Sigmoid colon (tissue), 7 donors: ENCODE results near the gene CACNA1C. TPM values are rescaled to one million over a fixed set of nuclear protein-coding genes. Genes with fewer than 3 reads are reported as not detected.

Experiments used
- DNase-seq: peaks from one replicate; pipeline ENCODE4 v3.0.0-alpha.2; 2019
- H3K27ac ChIP-seq, 4 donors: fragments of 200-600 bp; sonication (generic); one replicate each; pipeline ENCODE4 v1.5.1; 2016 to 2019; ENCODE audit warnings: mild to moderate bottlenecking in 1 of 4
- H3K27me3 ChIP-seq, 3 donors: fragments of 200-600 bp; sonication (generic); one replicate each; pipeline ENCODE4 v1.5.1; 2019; ENCODE audit warnings: mild to moderate bottlenecking in 1 of 3
- H3K36me3 ChIP-seq, 4 donors: fragments of 200-600 bp; sonication (generic); one replicate each; pipeline ENCODE4 v1.5.1; 2016 to 2019
- H3K4me1 ChIP-seq, 4 donors: fragments of 200-600 bp; sonication (generic); one replicate each; pipeline ENCODE4 v1.5.1; 2017 to 2019
- H3K4me3 ChIP-seq, 4 donors: fragments of 200-600 bp; sonication (generic); one replicate each; pipeline ENCODE4 v1.5.1; 2017 to 2019; ENCODE audit warnings: mild to moderate bottlenecking in 2 of 4, moderate library complexity in 1 of 4
- H3K9me3 ChIP-seq, 4 donors: fragments of 200-600 bp in 3 of 4; sonication (generic) in 3 of 4; one replicate each; pipeline versions ENCODE4 v1.5.1 to v1.6.1; 2013 to 2019
- CTCF ChIP-seq, 4 experiments: fragments of 450-650 bp in 3 of 4; fragments of 200-600 bp in 1 of 4; IDR thresholded peaks; one replicate each; pipeline ENCODE4 v1.5.1; 2016 to 2019; ENCODE audit warnings: antibody characterized with exemption in 4 of 4, mild to moderate bottlenecking in 3 of 4, moderate library complexity in 2 of 4
- EP300 ChIP-seq, 4 donors: sonication (generic); formaldehyde crosslinking; IDR thresholded peaks; one replicate each; pipeline ENCODE4 v1.6.1; 2017; ENCODE audit warnings: antibody characterized with exemption in 4 of 4
- POLR2A ChIP-seq, 2 donors: fragments of 450-650 bp; IDR thresholded peaks; one replicate each; pipeline ENCODE4 v1.6.1; 2016; ENCODE audit warnings: antibody characterized with exemption in 2 of 2, mild to moderate bottlenecking in 2 of 2, moderate library complexity in 2 of 2
- POLR2AphosphoS5 ChIP-seq, 4 donors: sonication (generic); formaldehyde crosslinking; IDR thresholded peaks; one replicate each; pipeline ENCODE4 v1.6.1; 2017; ENCODE audit warnings: antibody characterized with exemption in 4 of 4
- WGBS, 2 donors: extraction: QIAGEN DNeasy Blood & Tissue Kit; methylation state at CpG; one replicate each; pipeline ENCODE4 v1.1.7; 2013; 5-methylcytosine and 5-hydroxymethylcytosine counted together
- intact Hi-C: fragments of 100-400 bp; cut with DNase I; formaldehyde crosslinking; loops from one replicate; pipeline ENCODE4 v1.15.1; 2023
- polyA plus RNA-seq, 3 donors: library from polyadenylated mRNA; stranded (reverse); fragments of 200-250 nt; gene quantifications; one replicate each; pipeline ENCODE4 v1.2.3, GENCODE V29; 2013
- total RNA-seq, 4 donors: library from RNA; depleted of rRNA; stranded (reverse); fragments of >200 nt; gene quantifications; one replicate each; pipeline ENCODE4 v1.1.0, GENCODE V29; 2016
- donor health status: healthy with polysubstance abuse.
- donor health status: Bipolar disorder and iron deficiency.
- donor health status: healthy.

The CACNA1C gene
- total and polyA plus RNA-seq, 7 donors: 0.46 to 213 (median 62.0) TPM

- no peak overlapping the region for H3K4me3 ChIP-seq
- intact Hi-C loops: no loop called here
- no peak for TF ChIP-seq POLR2A (IDR thresholded peaks at IDR 0.05)
- 74 to 86% methylated on average over 5 of the region's 5 CpGs for WGBS, 2 donors
- no peaks in the 10 kb centered on the region for H3K27me3 ChIP-seq
- H3K36me3 ChIP-seq: no peaks in the 10 kb centered on the region
- H3K27ac ChIP-seq: peak overlapping the region; percentile 30 to 83 (median 74)
- DNase-seq: peak; percentile 24
- no peaks in the 10 kb centered on the region for H3K9me3 ChIP-seq
- H3K4me1 ChIP-seq: peaks cover 0 to 61% (median 49%) of the 10 kb centered on the region in 4 donors
Measured at GRCh38 chr12:2195085-2195484, 142.3 kb downstream of the CACNA1C start.

GRCh38 chr12:2198005-2198501 lies 145.3 kb downstream of the CACNA1C start:
- H3K4me1 ChIP-seq: peaks cover 0 to 66% (median 52%) of the 10 kb centered on the region in 4 donors

GRCh38 chr12:2198542-2198941 lies 145.8 kb downstream of the CACNA1C start:
- 81 to 84% methylated on average over 5 of the region's 5 CpGs for WGBS, 2 donors
- H3K9me3 ChIP-seq: no peaks in the 10 kb centered on the region
- H3K4me3 ChIP-seq: no peak overlapping the region
- H3K4me1 ChIP-seq: peaks cover 0 to 61% (median 49%) of the 10 kb centered on the region in 4 donors
- peak; percentile 55 for DNase-seq
- H3K27ac ChIP-seq: peak overlapping the region; percentile 66 to 83 (median 74)
- no peaks in the 10 kb centered on the region for H3K27me3 ChIP-seq
- H3K36me3 ChIP-seq: no peaks in the 10 kb centered on the region
- no peak for TF ChIP-seq POLR2AphosphoS5 (IDR thresholded peaks at IDR 0.05)
- TF ChIP-seq POLR2A (IDR thresholded peaks at IDR 0.05): no peak
- TF ChIP-seq CTCF (IDR thresholded peaks at IDR 0.05): no peak
- TF ChIP-seq EP300 (IDR thresholded peaks at IDR 0.05): no peak
- intact Hi-C loops: no loop called here

More at GRCh38 chr12:2198005-2198501, 145.3 kb downstream of the CACNA1C start:
- intact Hi-C loops: no loop called here
- Histone ChIP-seq H3K27ac (peak overlapping the region; percentile 66 to 83 (median 74)), H3K27me3 (no peaks in the 10 kb centered on the region), H3K9me3 (no peaks in the 10 kb centered on the region), H3K4me3 (no peak overlapping the region), H3K36me3 (no peaks in the 10 kb centered on the region)
- 72 to 74% methylated on average over 18 of the region's 18 CpGs for WGBS, 2 donors
- TF ChIP-seq POLR2A (IDR thresholded peaks at IDR 0.05) (no peak), POLR2AphosphoS5 (IDR thresholded peaks at IDR 0.05) (peak; percentile 3 to 51 (median 24)), CTCF (IDR thresholded peaks at IDR 0.05) (no peak), EP300 (IDR thresholded peaks at IDR 0.05) (no peak)
- peak; percentile 80 for DNase-seq

- 86 to 94% methylated on average over 7 of the region's 7 CpGs for WGBS, 2 donors
- Histone ChIP-seq H3K36me3 (no peaks in the 10 kb centered on the region), H3K27me3 (no peaks in the 10 kb centered on the region), H3K27ac (peak overlapping the region in 3 of 4 donors; percentile 76 to 92 (median 78)), H3K4me1 (peaks cover 0 to 60% (median 43%) of the 10 kb centered on the region in 4 donors), H3K4me3 (no peak overlapping the region), H3K9me3 (no peaks in the 10 kb centered on the region)
- intact Hi-C loops: no loop called here
- DNase-seq: peak; percentile 83
- TF ChIP-seq POLR2AphosphoS5 (IDR thresholded peaks at IDR 0.05) (peak in 3 of 4 donors; percentile 21 to 45 (median 31)), POLR2A (IDR thresholded peaks at IDR 0.05) (no peak), CTCF (IDR thresholded peaks at IDR 0.05) (no peak), EP300 (IDR thresholded peaks at IDR 0.05) (no peak)
Measured at GRCh38 chr12:2205996-2206395, 153.2 kb downstream of the CACNA1C start.

- WGBS, 2 donors: 90% methylated on average over 18 of the region's 18 CpGs
- DNase-seq: no peak
- H3K4me3 ChIP-seq: no peak overlapping the region
- no peak for TF ChIP-seq CTCF (IDR thresholded peaks at IDR 0.05)
- TF ChIP-seq POLR2AphosphoS5 (IDR thresholded peaks at IDR 0.05): no peak
- TF ChIP-seq POLR2A (IDR thresholded peaks at IDR 0.05): no peak
- TF ChIP-seq EP300 (IDR thresholded peaks at IDR 0.05): no peak
- H3K9me3 ChIP-seq: no peaks in the 10 kb centered on the region
- intact Hi-C loops: no loop called here
- H3K4me1 ChIP-seq: peaks cover 0 to 81% (median 65%) of the 10 kb centered on the region in 4 donors
- H3K27me3 ChIP-seq: no peaks in the 10 kb centered on the region
- H3K27ac ChIP-seq: peak overlapping the region in 3 of 4 donors; percentile 76 to 92 (median 78)
- no peaks in the 10 kb centered on the region for H3K36me3 ChIP-seq
Measured at GRCh38 chr12:2208837-2209635, 156.2 kb downstream of the CACNA1C start.
